Gastrocnemius medialis (tissue), 4 donors: ENCODE results near the gene SYCN. TPM values are rescaled to one million over a fixed set of nuclear protein-coding genes. Genes with fewer than 3 reads are reported as not detected.

ENCODE experiments used
- ATAC-seq, 2 donors: fragments of 150-250 bp; one replicate each; pipeline ENCODE4 v1.9.1; 2016
- DNase-seq, 2 donors: peaks; one replicate each; pipeline ENCODE4 v3.0.0-alpha.2; 2019
- H3K27ac ChIP-seq, 4 donors: fragments of 200-600 bp; sonication (generic); 1 replicate in 1 of 4; 2 replicates in 3 of 4; pipeline ENCODE4 v1.5.1; 2016 to 2018; ENCODE audit warnings: mild to moderate bottlenecking in 2 of 4, moderate library complexity in 1 of 4
- H3K27me3 ChIP-seq, 3 donors: fragments of 200-600 bp; sonication (generic) in 2 of 3; 1 replicate in 1 of 3; 2 replicates in 2 of 3; pipeline versions ENCODE4 v1.5.1 to v1.6.0; 2016 to 2019; ENCODE audit warnings: mild to moderate bottlenecking in 1 of 3, moderate library complexity in 1 of 3
- H3K36me3 ChIP-seq, 2 donors: fragments of 200-600 bp; sonication (generic) in 1 of 2; one replicate each; pipeline ENCODE4 v1.5.1; 2017 to 2018
- H3K4me1 ChIP-seq, 2 donors: fragments of 200-600 bp; sonication (generic) in 1 of 2; one replicate each; pipeline ENCODE4 v1.5.1; 2016 to 2017; ENCODE audit warnings: mild to moderate bottlenecking in 2 of 2
- H3K4me3 ChIP-seq, 4 donors: fragments of 200-600 bp; sonication (generic) in 3 of 4; 1 replicate in 1 of 4; 2 replicates in 3 of 4; pipeline ENCODE4 v1.5.1; 2016 to 2019; ENCODE audit warnings: mild to moderate bottlenecking in 2 of 4
- H3K9me3 ChIP-seq, 3 donors: fragments of 200-600 bp; sonication (generic) in 2 of 3; 1 replicate in 1 of 3; 2 replicates in 2 of 3; pipeline ENCODE4 v1.5.1; 2016 to 2019
- CTCF ChIP-seq, 5 experiments: fragments of 450-650 bp in 3 of 5; fragments of 200-600 bp in 2 of 5; sonication (generic) in 2 of 5; IDR thresholded peaks in 4 of 5; conservative IDR thresholded peaks in 1 of 5; 1 replicate in 4 of 5; 2 replicates in 1 of 5; pipeline ENCODE4 v1.5.1; 2016 to 2019; ENCODE audit warnings: antibody characterized with exemption in 5 of 5, mild to moderate bottlenecking in 3 of 5, moderate library complexity in 3 of 5
- POLR2A ChIP-seq, 2 donors: fragments of 450-650 bp; IDR thresholded peaks; one replicate each; pipeline ENCODE4 v1.6.1; 2017; ENCODE audit warnings: antibody characterized with exemption in 2 of 2, mild to moderate bottlenecking in 2 of 2, moderate library complexity in 2 of 2
- in situ Hi-C, 4 donors: fragments of 200-750 bp; cut with MboI; loops; one replicate each; pipeline versions ENCODE4 v1.15.0 to v1.8.0; 2017; ENCODE audit warnings: low sequenced_read_pairs in 4 of 4
- intact Hi-C: fragments of 100-400 bp; cut with DNase I; formaldehyde crosslinking; loops from one replicate; pipeline ENCODE4 v1.15.1; 2023; ENCODE audit warnings: low total_unique reads
- total RNA-seq, 4 donors: library from RNA; depleted of rRNA; stranded (reverse); fragments of >200 nt; gene quantifications; one replicate each; pipeline versions ENCODE4 v1.1.0 to v1.2.3, GENCODE V29; 2016

The SYCN gene
- total RNA-seq, 4 donors from 2014 or later: not detected

GRCh38 chr19:39164289-39164688 lies 39.8 kb downstream of the SYCN start:
- in situ Hi-C loops (no loop called here), intact Hi-C loops (no loop called here)
- Histone ChIP-seq H3K27me3 (no peaks in the 10 kb centered on the region), H3K27ac (no peak overlapping the region), H3K9me3 (no peaks in the 10 kb centered on the region), H3K4me3 (no peak overlapping the region), H3K4me1 (no peaks in the 10 kb centered on the region), H3K36me3 (no peaks in the 10 kb centered on the region)
- TF ChIP-seq CTCF (IDR thresholded peaks at IDR 0.05 in 4 of 5, conservative IDR thresholded peaks at IDR 0.05 in 1 of 5): no peak
- TF ChIP-seq POLR2A (IDR thresholded peaks at IDR 0.05): no peak
- no peak for DNase-seq
- no peak for ATAC-seq

GRCh38 chr19:39163621-39164020 lies 40.4 kb downstream of the SYCN start:
- in situ Hi-C loops: no loop called here
- Histone ChIP-seq H3K36me3 (no peaks in the 10 kb centered on the region), H3K9me3 (no peaks in the 10 kb centered on the region), H3K27me3 (no peaks in the 10 kb centered on the region), H3K4me1 (no peaks in the 10 kb centered on the region), H3K4me3 (no peak overlapping the region), H3K27ac (no peak overlapping the region)
- DNase-seq (no peak), ATAC-seq (no peak)
- TF ChIP-seq CTCF (IDR thresholded peaks at IDR 0.05 in 4 of 5, conservative IDR thresholded peaks at IDR 0.05 in 1 of 5): no peak
- TF ChIP-seq POLR2A (IDR thresholded peaks at IDR 0.05): no peak
- intact Hi-C loops: no loop called here

GRCh38 chr19:39162441-39163043 lies 41.5 kb downstream of the SYCN start:
- intact Hi-C loops: no loop called here
- Histone ChIP-seq H3K36me3 (no peaks in the 10 kb centered on the region), H3K9me3 (no peaks in the 10 kb centered on the region), H3K27me3 (no peaks in the 10 kb centered on the region), H3K27ac (no peak overlapping the region), H3K4me1 (no peaks in the 10 kb centered on the region), H3K4me3 (no peak overlapping the region)
- TF ChIP-seq POLR2A (IDR thresholded peaks at IDR 0.05) (no peak), CTCF (IDR thresholded peaks at IDR 0.05 in 4 of 5, conservative IDR thresholded peaks at IDR 0.05 in 1 of 5) (no peak)
- no peak for ATAC-seq
- in situ Hi-C loops: no loop called here
- no peak for DNase-seq

GRCh38 chr19:39160889-39161672 lies 43.0 kb downstream of the SYCN start:
- H3K27me3 ChIP-seq: no peaks in the 10 kb centered on the region
- in situ Hi-C loops (no loop called here), intact Hi-C loops (no loop called here)
- no peak overlapping the region for H3K27ac ChIP-seq
- no peaks in the 10 kb centered on the region for H3K4me1 ChIP-seq
- H3K36me3 ChIP-seq: no peaks in the 10 kb centered on the region
- no peak for TF ChIP-seq CTCF (IDR thresholded peaks at IDR 0.05 in 4 of 5, conservative IDR thresholded peaks at IDR 0.05 in 1 of 5)
- TF ChIP-seq POLR2A (IDR thresholded peaks at IDR 0.05): no peak
- no peaks in the 10 kb centered on the region for H3K9me3 ChIP-seq
- ATAC-seq: no peak
- no peak for DNase-seq
- H3K4me3 ChIP-seq: no peak overlapping the region
